Measurements from ENCODE around the gene ASIC2. TPM values are rescaled to one million over a fixed set of nuclear protein-coding genes. Genes with fewer than 3 reads are reported as not detected.
A peak's percentile ranks its signal among the peaks of the same experiment; 100 is the strongest.

Gene ASIC2
- polyA plus RNA-seq, 3 donors, result 2.5 to 3.6 (median 2.9) TPM

DNA sequence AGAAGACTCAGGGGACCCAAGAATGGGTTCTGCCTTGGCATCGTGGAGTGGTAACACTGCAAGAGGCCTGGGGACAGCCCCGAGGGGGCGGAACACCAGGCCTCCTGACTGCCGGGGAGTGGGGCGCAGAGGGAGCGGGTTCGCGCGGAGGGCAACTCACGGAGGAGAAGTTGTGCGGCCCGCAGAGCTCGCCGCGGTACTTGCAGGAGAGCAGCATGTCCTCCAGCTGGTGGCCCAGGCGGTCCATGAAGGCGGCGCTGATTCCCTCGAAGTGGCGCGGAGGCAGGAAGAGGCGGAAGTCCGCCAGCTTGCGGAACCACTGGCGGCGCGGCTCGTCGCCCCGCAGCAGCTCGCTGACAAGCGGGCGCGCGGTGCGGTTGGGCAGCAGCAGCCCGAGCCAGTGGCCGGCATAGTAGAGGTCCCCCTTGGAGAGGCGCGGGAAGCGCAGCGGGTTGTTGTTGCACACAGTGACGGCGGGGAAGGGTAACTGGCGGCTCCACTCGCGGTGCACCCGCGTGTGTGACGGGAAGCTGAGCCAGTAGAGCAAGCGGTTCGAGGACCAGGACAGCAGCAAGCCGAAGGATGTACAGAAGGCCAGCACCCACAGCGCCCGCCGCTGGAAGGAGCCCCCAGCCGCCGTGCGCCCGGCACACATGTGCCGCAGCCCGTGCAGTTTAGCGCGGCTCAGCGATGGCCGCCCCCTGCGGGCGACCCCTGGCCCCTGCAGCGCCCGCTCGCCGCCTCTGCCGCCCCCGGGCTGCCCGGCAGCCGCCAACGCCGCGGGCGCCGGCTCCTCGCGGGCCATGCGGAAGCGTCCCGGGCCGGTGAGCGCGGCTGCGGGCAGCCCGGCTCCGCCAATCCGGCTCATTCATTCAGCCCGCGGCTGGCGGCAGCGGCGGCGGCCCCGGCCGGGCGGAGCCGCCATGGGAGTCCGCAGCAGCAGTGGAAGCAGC, 1.6 kb downstream of the ASIC2 start:
- no peak for DNase-seq (ENCODE audit: extremely low read depth in 1 of 11, low read depth in 9 of 11, low spot score in 4 of 11)

GRCh38 chr17:33290253-33290652, 2.8 kb downstream of the ASIC2 start:
- no peak for DNase-seq (ENCODE audit: extremely low read depth in 1 of 11, low read depth in 9 of 11, low spot score in 4 of 11)

DNA sequence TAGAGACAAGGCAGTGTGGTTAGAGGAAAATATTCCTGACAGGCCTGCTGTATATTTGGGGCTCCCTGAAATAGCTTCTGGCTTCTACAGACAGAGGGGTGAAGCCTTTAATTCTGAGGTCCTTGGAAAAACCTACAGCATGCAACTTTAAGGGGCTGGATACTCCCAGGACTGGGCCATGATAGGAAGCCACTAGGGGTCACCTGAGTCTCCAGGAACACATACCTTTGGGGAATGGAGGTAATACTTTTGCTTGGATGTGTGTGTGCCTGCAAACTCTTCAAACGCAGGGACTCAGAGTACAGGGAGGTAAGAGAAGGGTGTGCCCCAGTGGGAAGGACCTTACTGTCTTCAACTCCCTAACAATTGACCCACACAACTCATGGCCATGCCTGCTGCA, 4.1 kb downstream of the ASIC2 start:
- DNase-seq (ENCODE audit: extremely low read depth in 1 of 11, low read depth in 9 of 11, low spot score in 4 of 11), result no peak

DNA sequence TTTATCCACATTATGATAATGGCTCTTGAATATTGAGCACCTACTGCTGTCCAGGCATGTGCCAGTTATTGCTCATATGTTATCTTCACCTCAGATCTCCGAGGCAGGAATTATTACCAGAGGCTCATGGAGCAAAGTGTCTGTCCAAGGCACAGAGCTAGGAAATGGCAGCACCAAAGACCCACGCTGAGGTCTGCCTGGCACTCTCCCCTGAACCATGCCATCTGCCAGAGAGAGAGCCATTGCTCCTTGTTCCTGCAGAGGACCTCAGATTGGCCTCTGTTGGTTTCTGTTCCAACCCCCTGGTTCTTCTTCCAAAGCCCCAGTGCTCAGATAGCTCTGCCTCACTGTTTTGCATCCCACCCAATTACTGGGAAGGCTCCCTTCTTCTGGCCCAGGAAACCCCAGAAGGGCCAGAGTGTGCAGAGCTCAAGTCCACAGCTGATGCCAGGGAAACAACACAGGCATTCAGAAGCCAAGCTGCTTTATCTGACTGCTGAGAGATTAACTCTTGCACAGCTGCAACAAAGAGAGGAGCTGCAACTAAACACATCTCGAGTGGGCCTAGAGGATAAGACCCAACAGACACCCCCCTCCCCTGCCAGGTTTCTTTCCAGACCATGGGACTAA, 5.9 kb downstream of the ASIC2 start:
- no peak for DNase-seq (ENCODE audit: extremely low read depth in 1 of 11, low read depth in 9 of 11, low spot score in 4 of 11)

GRCh38 chr17:33285413-33285812, 7.7 kb downstream of the ASIC2 start:
- no peak for DNase-seq (ENCODE audit: extremely low read depth in 1 of 11, low read depth in 9 of 11, low spot score in 4 of 11)

DNA sequence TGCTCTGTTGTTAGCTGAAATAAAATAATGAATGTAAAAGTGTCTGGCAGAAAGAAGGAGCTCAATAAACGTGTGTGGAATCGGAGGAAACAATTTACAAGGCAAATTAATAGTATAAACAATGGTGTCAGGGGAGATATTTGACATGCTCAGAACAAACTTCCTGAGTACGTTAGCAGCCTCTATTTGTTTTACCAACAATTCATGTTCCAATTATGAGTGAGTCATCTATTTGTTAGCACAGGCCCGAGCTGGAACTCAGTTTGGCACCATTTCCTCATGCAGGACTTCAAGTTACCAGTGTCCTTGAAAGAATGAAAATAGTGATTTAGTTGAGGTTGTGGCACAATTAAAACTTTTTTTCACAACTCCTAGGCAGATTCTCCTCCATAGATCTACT, 9.1 kb downstream of the ASIC2 start:
- DNase-seq (ENCODE audit: extremely low read depth in 1 of 11, low read depth in 9 of 11, low spot score in 4 of 11), result no peak

- no peak for DNase-seq (ENCODE audit: extremely low read depth in 1 of 11, low read depth in 9 of 11, low spot score in 4 of 11)
Measured at GRCh38 chr17:33280162-33280943, 12.7 kb downstream of the ASIC2 start.

DNA sequence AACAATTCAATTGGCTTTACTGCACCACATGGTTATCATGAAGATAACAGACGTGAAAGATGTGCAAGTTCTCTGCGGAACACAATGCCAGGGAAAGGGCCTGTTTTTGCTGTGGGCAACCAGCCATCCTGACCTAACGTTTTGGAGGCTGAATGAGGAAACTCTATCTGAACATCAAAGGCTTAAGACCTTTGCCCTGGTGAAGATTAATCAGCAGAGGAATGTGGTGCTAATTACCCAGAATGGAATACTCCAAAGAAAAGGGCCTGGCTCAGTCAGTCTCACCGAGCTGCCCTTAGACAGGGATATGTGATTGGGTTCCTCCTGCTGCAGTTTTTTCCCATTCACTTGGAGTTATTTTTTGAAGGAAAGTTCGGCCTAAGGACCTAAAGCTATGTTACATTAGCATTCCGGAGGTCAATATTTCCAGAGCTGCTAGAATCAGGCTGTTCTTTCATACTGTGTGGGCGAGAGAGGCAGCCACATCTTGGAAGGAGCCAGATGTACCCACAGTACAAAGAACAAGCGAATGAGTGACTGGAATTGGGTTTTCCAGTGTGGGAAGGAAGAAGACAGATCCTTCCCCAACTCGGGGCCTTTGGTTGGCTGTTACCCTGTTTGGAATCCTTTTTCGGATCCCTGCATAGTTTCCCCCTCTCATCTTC, 15.5 kb downstream of the ASIC2 start:
- peak in 4 of 11 donors; percentile 69 to 79 (median 76) for DNase-seq (ENCODE audit: extremely low read depth in 1 of 11, low read depth in 9 of 11, low spot score in 4 of 11)

- DNase-seq (ENCODE audit: extremely low read depth in 1 of 11, low read depth in 9 of 11, low spot score in 4 of 11), result no peak
Measured at GRCh38 chr17:33273743-33274410, 19.2 kb downstream of the ASIC2 start.

GRCh38 chr17:33273271-33273670, 19.8 kb downstream of the ASIC2 start:
- DNase-seq (ENCODE audit: extremely low read depth in 1 of 11, low read depth in 9 of 11, low spot score in 4 of 11), result no peak

DNA sequence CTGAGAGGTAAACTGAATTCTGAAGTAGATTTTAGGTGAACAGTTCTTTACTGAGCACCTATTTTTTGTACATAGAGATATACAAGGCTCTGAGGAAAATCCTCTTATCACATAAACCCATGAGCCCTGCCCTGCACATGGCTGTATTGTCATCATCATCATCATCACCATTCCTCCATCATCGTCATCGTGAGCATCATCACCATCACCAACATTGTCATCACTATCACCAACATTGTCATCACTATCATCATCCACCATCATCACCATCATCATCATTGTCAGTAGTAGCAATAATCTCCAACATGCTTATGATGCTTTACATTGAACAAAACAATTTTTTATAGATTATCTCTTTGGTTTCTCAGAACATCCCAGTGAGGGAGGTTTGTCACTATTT, 20.7 kb downstream of the ASIC2 start:
- no peak for DNase-seq (ENCODE audit: extremely low read depth in 1 of 11, low read depth in 9 of 11, low spot score in 4 of 11)

- no peak for DNase-seq (ENCODE audit: extremely low read depth in 1 of 11, low read depth in 9 of 11, low spot score in 4 of 11)
Measured at GRCh38 chr17:33269337-33270060, 23.6 kb downstream of the ASIC2 start.

- no peak for DNase-seq (ENCODE audit: extremely low read depth in 1 of 11, low read depth in 9 of 11, low spot score in 4 of 11)
Measured at GRCh38 chr17:33267851-33268548, 25.1 kb downstream of the ASIC2 start.

DNA sequence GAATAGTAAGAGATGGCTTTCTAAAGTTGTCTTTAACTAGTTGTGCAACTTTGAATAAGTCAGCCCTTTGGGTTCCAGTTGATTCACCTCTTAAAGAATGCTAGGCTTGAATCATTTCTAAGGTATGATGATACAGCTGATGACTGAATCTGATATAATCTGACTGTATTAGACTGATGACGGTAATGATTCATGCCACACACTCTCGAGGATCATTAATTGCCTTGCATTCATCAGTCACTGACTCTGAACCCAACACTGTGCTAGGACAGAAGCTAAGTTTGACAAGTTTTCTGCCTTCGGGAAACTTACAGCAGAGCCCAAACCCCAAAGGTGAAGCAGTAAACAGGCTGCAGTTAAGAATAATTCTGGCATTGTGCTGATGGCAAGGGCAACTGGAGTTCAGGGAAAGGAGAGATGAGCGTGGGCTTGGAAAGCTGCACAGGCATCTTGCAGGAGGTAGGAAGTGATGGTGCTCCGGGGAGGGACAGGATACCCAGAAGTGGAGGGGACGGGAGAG, 25.8 kb downstream of the ASIC2 start:
- DNase-seq (ENCODE audit: extremely low read depth in 1 of 11, low read depth in 9 of 11, low spot score in 4 of 11), result no peak

GRCh38 chr17:33266611-33267010, 26.5 kb downstream of the ASIC2 start:
- DNase-seq (ENCODE audit: extremely low read depth in 1 of 11, low read depth in 9 of 11, low spot score in 4 of 11), result no peak

GRCh38 chr17:33266116-33266515, 27.0 kb downstream of the ASIC2 start:
- no peak for DNase-seq (ENCODE audit: extremely low read depth in 1 of 11, low read depth in 9 of 11, low spot score in 4 of 11)

DNA sequence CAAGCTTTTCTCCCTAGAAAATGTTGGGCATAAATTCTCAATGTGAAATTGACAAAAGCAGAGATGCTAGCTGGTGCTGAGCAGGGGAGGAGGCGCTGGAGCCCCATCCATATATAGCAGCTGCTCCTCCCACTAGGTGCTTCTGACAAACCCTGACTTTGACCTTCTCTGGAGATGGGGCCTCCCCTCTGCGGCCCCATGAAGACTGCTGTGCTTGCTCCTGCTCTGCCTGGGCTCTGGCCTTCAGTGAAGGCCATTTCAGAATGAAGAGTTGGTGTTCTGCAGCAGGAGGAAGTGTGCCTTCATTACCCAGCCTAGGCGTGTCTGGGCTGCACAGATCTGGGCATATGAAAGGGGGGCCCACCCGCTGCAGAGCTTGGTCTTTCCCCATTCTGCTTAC, 29.7 kb downstream of the ASIC2 start:
- DNase-seq (ENCODE audit: extremely low read depth in 1 of 11, low read depth in 9 of 11, low spot score in 4 of 11), result no peak

Data from renal cortex interstitium (tissue), 11 donors.